ENCODE data around the gene RNF223. TPM values are rescaled to one million over a fixed set of nuclear protein-coding genes. Genes with fewer than 3 reads are reported as not detected.

The RNF223 gene
- total RNA-seq, 4 donors from 2014 or later: 3.0 to 7.5 (median 5.0) TPM

GRCh38 chr1:1062348-1063163, 11.6 kb downstream of the RNF223 start:
- Histone ChIP-seq H3K27ac (no peak overlapping the region), H3K4me1 (peaks cover 16 to 42% (median 33%) of the 10 kb centered on the region in 4 donors), H3K9me3 (no peaks in the 10 kb centered on the region), H3K27me3 (peaks cover 70% of the 10 kb centered on the region), H3K36me3 (no peaks in the 10 kb centered on the region), H3K4me3 (no peak overlapping the region)
- WGBS, 2 donors (ENCODE audit: low coverage in 1 of 2): 25 to 28% methylated on average over 7 to 24 of the region's 29 CpGs
- DNase-seq: no peak
- TF ChIP-seq POLR2AphosphoS5 (IDR thresholded peaks at IDR 0.05): no peak
- TF ChIP-seq POLR2A (IDR thresholded peaks at IDR 0.05): no peak
- no peak for TF ChIP-seq CTCF (IDR thresholded peaks at IDR 0.05)
- TF ChIP-seq EP300 (IDR thresholded peaks at IDR 0.05; ENCODE audit: low read depth): no peak
- intact Hi-C loops (cut with DNase I; ENCODE audit: low total_unique reads): loop anchor here (1.0 to 2.0 kb wide), 2 partner anchors 74 to 80 kb away; partner anchors contain the start of gene PERM1
- in situ Hi-C loops (cut with MboI; ENCODE audit: low pct_ligation_motif_present in 1 of 4, low pct_unique_long_range_greater_than_20kb in 1 of 4, low sequenced_read_pairs in 3 of 4): no loop called here

- no peak overlapping the region for H3K27ac ChIP-seq
- no peaks in the 10 kb centered on the region for H3K36me3 ChIP-seq
- no peak for TF ChIP-seq POLR2A (IDR thresholded peaks at IDR 0.05)
- TF ChIP-seq CTCF (IDR thresholded peaks at IDR 0.05): no peak
- TF ChIP-seq POLR2AphosphoS5 (IDR thresholded peaks at IDR 0.05): no peak
- TF ChIP-seq EP300 (IDR thresholded peaks at IDR 0.05; ENCODE audit: low read depth): no peak
- intact Hi-C loops (cut with DNase I; ENCODE audit: low total_unique reads) (loop anchor here (2.0 kb wide), 1 partner anchor 79 kb away; the partner anchor contains the start of gene PERM1), in situ Hi-C loops (cut with MboI; ENCODE audit: low pct_ligation_motif_present in 1 of 4, low pct_unique_long_range_greater_than_20kb in 1 of 4, low sequenced_read_pairs in 3 of 4) (no loop called here)
- H3K4me1 ChIP-seq: peaks cover 16 to 42% (median 33%) of the 10 kb centered on the region in 4 donors
- DNase-seq: no peak
- H3K4me3 ChIP-seq: no peak overlapping the region
- H3K27me3 ChIP-seq: peaks cover 78% of the 10 kb centered on the region
- WGBS, 2 donors (ENCODE audit: low coverage in 1 of 2): 58% methylated on average over 10 of the region's 18 CpGs; no CpG with 5 or more reads in 1 of the 2 donors
- H3K9me3 ChIP-seq: no peaks in the 10 kb centered on the region
Measured at GRCh38 chr1:1061682-1062345, 12.3 kb downstream of the RNF223 start.

GRCh38 chr1:1060281-1061000, 13.7 kb downstream of the RNF223 start:
- in situ Hi-C loops (cut with MboI; ENCODE audit: low pct_ligation_motif_present in 1 of 4, low pct_unique_long_range_greater_than_20kb in 1 of 4, low sequenced_read_pairs in 3 of 4): no loop called here
- peaks cover 16 to 42% (median 33%) of the 10 kb centered on the region in 4 donors for H3K4me1 ChIP-seq

More at GRCh38 chr1:1060281-1061000, 13.7 kb downstream of the RNF223 start:
- DNase-seq: no peak
- WGBS, 2 donors (ENCODE audit: low coverage in 1 of 2): 45 to 50% methylated on average over 2 to 38 of the region's 38 CpGs
- H3K4me3 ChIP-seq: no peak overlapping the region
- TF ChIP-seq POLR2A (IDR thresholded peaks at IDR 0.05): no peak
- TF ChIP-seq EP300 (IDR thresholded peaks at IDR 0.05; ENCODE audit: low read depth): no peak
- TF ChIP-seq POLR2AphosphoS5 (IDR thresholded peaks at IDR 0.05): no peak
- no peak for TF ChIP-seq CTCF (IDR thresholded peaks at IDR 0.05)
- no peaks in the 10 kb centered on the region for H3K9me3 ChIP-seq
- peaks cover 80% of the 10 kb centered on the region for H3K27me3 ChIP-seq
- H3K36me3 ChIP-seq: no peaks in the 10 kb centered on the region
- H3K27ac ChIP-seq: no peak overlapping the region
- intact Hi-C loops (cut with DNase I; ENCODE audit: low total_unique reads): no loop called here
